IMR-90 (cell line): ENCODE measurements around the gene MSMP. TPM values are rescaled to one million over a fixed set of nuclear protein-coding genes. Genes with fewer than 3 reads are reported as not detected.
A peak's percentile ranks its signal among the peaks of the same experiment; 100 is the strongest.

Source experiments
- ATAC-seq: fragments of 200-7000 bp; cut with Tn5 transposase; 2 replicates; pipeline ENCODE4 v1.9.1; 2020; ENCODE audit warnings: low read depth, mild to moderate bottlenecking, moderate library complexity
- BruUV-seq: library from RNA; stranded (reverse); fragments of 400-500 nt; replicated peaks from 2 replicates; lab custom pipeline; 2021; lab: Mats Ljungman, UMichigan
- CTCF ChIA-PET: fragments of 300-600 bp; formaldehyde crosslinking; extraction: SDS; loops from one replicate; lab custom pipeline; 2021; ENCODE audit warnings: antibody characterized with exemption; lab: Yijun Ruan, JAX
- POLR2A ChIA-PET: fragments of 300-600 bp; sonication (Branson Sonifier 250); formaldehyde crosslinking; loops from one replicate; lab custom pipeline; 2022; ENCODE audit warnings: antibody characterized with exemption; ENCODE audit not compliant: unreplicated experiment; lab: Charles Lee
- DNase-seq: peaks from one replicate; pipeline ENCODE4 v3.0.0; 2013
- H2AFZ ChIP-seq: replicated peaks from 2 replicates; pipeline ENCODE3; 2013; ENCODE audit warnings: low read length, mild to moderate bottlenecking; ENCODE audit not compliant: poor library complexity
- H2AK5ac ChIP-seq: 2 replicates; pipeline ENCODE4 v1.6.1; 2013; ENCODE audit warnings: low read depth, low read length, inconsistent platforms
- H2AK9ac ChIP-seq: replicated peaks from 2 replicates; pipeline ENCODE3; 2013; ENCODE audit warnings: mild to moderate bottlenecking, low read depth, low read length, moderate library complexity; ENCODE audit not compliant: poor library complexity
- H2BK120ac ChIP-seq: 2 replicates; pipeline ENCODE4 v1.6.1; 2013; ENCODE audit warnings: low read depth, low read length, inconsistent platforms
- H2BK15ac ChIP-seq: 3 replicates; pipeline ENCODE4 v1.6.1; 2013; ENCODE audit warnings: low read depth, low read length, inconsistent platforms
- H2BK20ac ChIP-seq: 2 replicates; pipeline ENCODE4 v1.6.1; 2013; ENCODE audit warnings: low read depth, mild to moderate bottlenecking, inconsistent platforms, low read length, moderate library complexity
- H2BK5ac ChIP-seq: 2 replicates; pipeline ENCODE4 v1.6.1; 2013; ENCODE audit warnings: mild to moderate bottlenecking, low read depth, low read length, inconsistent platforms; ENCODE audit not compliant: poor library complexity, severe bottlenecking
- H3K14ac ChIP-seq: replicated peaks from 2 replicates; pipeline ENCODE4 v1.6.1; 2013; ENCODE audit warnings: low read depth, low read length, inconsistent platforms
- H3K18ac ChIP-seq: 2 replicates; pipeline ENCODE4 v1.6.1; 2013; ENCODE audit warnings: low read depth, low read length, control low read depth
- H3K23ac ChIP-seq: 2 replicates; pipeline ENCODE4 v1.6.1; 2013; ENCODE audit warnings: low read depth, low read length, inconsistent platforms
- H3K27ac ChIP-seq: 2 replicates; pipeline ENCODE4 v1.5.1; 2013; ENCODE audit warnings: mild to moderate bottlenecking, control low read depth, low read length; ENCODE audit not compliant: insufficient read depth
- H3K27me3 ChIP-seq: 2 replicates; pipeline ENCODE4 v1.6.1; 2013; ENCODE audit warnings: low read length; ENCODE audit not compliant: control insufficient read depth, insufficient read depth
- H3K36me3 ChIP-seq: 2 replicates; pipeline ENCODE4 v1.6.1; 2013; ENCODE audit warnings: low read length, mixed read lengths; ENCODE audit not compliant: control insufficient read depth, insufficient read depth
- H3K4ac ChIP-seq: 2 replicates; pipeline ENCODE4 v1.6.1; 2013; ENCODE audit warnings: low read depth, low read length, inconsistent platforms
- H3K4me1 ChIP-seq: 2 replicates; pipeline ENCODE4 v1.6.1; 2013; ENCODE audit warnings: low read length, mixed read lengths; ENCODE audit not compliant: control insufficient read depth, insufficient read depth
- H3K4me2 ChIP-seq: 2 replicates; pipeline ENCODE4 v1.6.1; 2013; ENCODE audit warnings: low read depth, mild to moderate bottlenecking, control low read depth, low read length, moderate library complexity
- H3K4me3 ChIP-seq: 2 replicates; pipeline ENCODE4 v1.5.1; 2013; ENCODE audit warnings: low read depth, mild to moderate bottlenecking, control low read depth, low read length, moderate library complexity; ENCODE audit not compliant: insufficient read depth
- H3K56ac ChIP-seq: 2 replicates; pipeline ENCODE4 v1.6.1; 2013; ENCODE audit warnings: low read length, inconsistent platforms; ENCODE audit not compliant: insufficient read depth; ENCODE audit errors: extremely low read depth
- H3K79me1 ChIP-seq, 2 experiments: 2 replicates each; pipeline ENCODE4 v1.6.1; 2013; ENCODE audit warnings: low read length in 2 of 2, inconsistent platforms in 1 of 2, low read depth in 1 of 2
- H3K9ac ChIP-seq: 2 replicates; pipeline ENCODE4 v1.6.1; 2013; ENCODE audit warnings: low read depth, low read length, control low read depth
- H3K9me1 ChIP-seq: 2 replicates; pipeline ENCODE4 v1.6.1; 2013; ENCODE audit warnings: low read length, inconsistent platforms; ENCODE audit not compliant: insufficient read depth
- H3K9me3 ChIP-seq: 2 replicates; pipeline ENCODE4 v1.6.1; 2013; ENCODE audit warnings: low read length; ENCODE audit not compliant: control insufficient read depth, insufficient read depth
- H4K20me1 ChIP-seq: 2 replicates; pipeline ENCODE4 v1.6.1; 2013; ENCODE audit warnings: low read length, inconsistent platforms; ENCODE audit not compliant: insufficient read depth
- H4K5ac ChIP-seq: 2 replicates; pipeline ENCODE4 v1.6.1; 2013; ENCODE audit warnings: mild to moderate bottlenecking, low read depth, low read length, control low read depth
- H4K8ac ChIP-seq, 2 experiments: 2 replicates each; pipeline ENCODE4 v1.6.1; 2013; ENCODE audit warnings: low read depth in 2 of 2, low read length in 2 of 2, control low read depth in 1 of 2, inconsistent platforms in 1 of 2
- H4K91ac ChIP-seq: 2 replicates; pipeline ENCODE4 v1.6.1; 2013; ENCODE audit warnings: low read depth, low read length, inconsistent platforms; ENCODE audit not compliant: insufficient read depth
- BHLHE40 ChIP-seq: fragments of 150-350 bp; IDR thresholded peaks from 2 replicates; pipeline ENCODE4 v1.6.1; 2016; ENCODE audit warnings: mild to moderate bottlenecking, low read depth, low read length
- MAFK ChIP-seq: IDR thresholded peaks from 2 replicates; pipeline ENCODE4 v1.6.1; 2012; ENCODE audit warnings: low read depth, low read length, improper control_type of control experiment
- MAZ ChIP-seq: IDR thresholded peaks from 2 replicates; pipeline ENCODE4 v1.6.1; 2012; ENCODE audit warnings: low read depth, mild to moderate bottlenecking, low read length, improper control_type of control experiment, moderate library complexity, borderline replicate concordance
- RCOR1 ChIP-seq: IDR thresholded peaks from 2 replicates; pipeline ENCODE4 v1.6.1; 2012; ENCODE audit warnings: mild to moderate bottlenecking, low read length, improper control_type of control experiment; ENCODE audit not compliant: insufficient replicate concordance
- RFX5 ChIP-seq: IDR thresholded peaks from 2 replicates; pipeline ENCODE4 v1.8.0; 2012; ENCODE audit warnings: low read depth, mild to moderate bottlenecking, low read length, moderate library complexity
- USF2 ChIP-seq: fragments of 150-350 bp; IDR thresholded peaks from 2 replicates; pipeline ENCODE4 v1.6.1; 2017; ENCODE audit warnings: mild to moderate bottlenecking, antibody characterized with exemption, low read length, low read depth
- WGBS, 2 experiments: methylation state at CpG; one replicate each; pipeline versions ENCODE4 v1.1.5 to v1.1.7; 2013; ENCODE audit warnings: missing lambda C conversion rate in 2 of 2; ENCODE audit not compliant: insufficient read length in 1 of 2; ENCODE audit errors: extremely low coverage in 2 of 2; 5-methylcytosine and 5-hydroxymethylcytosine counted together
- dilution Hi-C: fragments of 300-500 bp; cut with HindIII; formaldehyde crosslinking; loops from one replicate; pipeline ENCODE4 v1.14.3; 2018; ENCODE audit warnings: low sequenced_read_pairs; ENCODE audit not compliant: unreplicated experiment
- in situ Hi-C: fragments of 300-500 bp; cut with MboI; formaldehyde crosslinking; loops from 3 replicates; pipeline ENCODE4 v1.14.3; 2019; ENCODE audit warnings: low sequenced_read_pairs, inconsistent platforms, mixed read lengths
- intact Hi-C: fragments of 100-400 bp; cut with micrococcal nuclease; formaldehyde crosslinking; loops from 2 replicates; pipeline ENCODE4 v1.10.0; 2022
- polyA plus RNA-seq, 3 experiments: library from polyadenylated mRNA; depleted of rRNA; stranded (reverse); fragments of >200 nt; gene quantifications; 2 replicates each; pipeline ENCODE4 v1.2.3, GENCODE V29; 2012; ENCODE audit warnings: low replicate concordance in 1 of 3
- total RNA-seq: library from RNA; depleted of rRNA; stranded (reverse); fragments of >200 nt; gene quantifications from 2 replicates; pipeline ENCODE4 v1.2.3, GENCODE V29; 2012

The MSMP gene
- total and polyA plus RNA-seq, 2 of the 4 experiments (the other 2 are of a cell fraction), result not detected

- Histone ChIP-seq H3K27me3 (no peaks in the 10 kb centered on the region), H3K9me1 (peaks cover 3% of the 10 kb centered on the region; the same call in 1 of the 2 replicates), H3K36me3 (peaks cover 35% of the 10 kb centered on the region), H2BK15ac (no peak overlapping the region), H2AK5ac (no peak overlapping the region), H3K9ac (no peak overlapping the region), H3K27ac (no peak overlapping the region), H3K18ac (no peak overlapping the region), H3K79me1 (peaks cover 19 to 78% of the 10 kb centered on the region in 2 experiments), H4K91ac (no peak overlapping the region), H2AK9ac (no peak overlapping the region), H3K4me1 (peaks cover 8% of the 10 kb centered on the region), H2BK20ac (no peak overlapping the region), H3K4me3 (no peak overlapping the region), H3K9me3 (no peaks in the 10 kb centered on the region), H2BK120ac (no peak overlapping the region), H4K20me1 (peaks cover 32% of the 10 kb centered on the region), H4K8ac (no peak overlapping the region), H2AFZ (no peak overlapping the region), H3K4ac (no peak overlapping the region), H3K4me2 (no peak overlapping the region), H4K5ac (no peak overlapping the region), H3K23ac (no peak overlapping the region), H3K56ac (no peak overlapping the region), H3K14ac (no peak overlapping the region), H2BK5ac (no peak overlapping the region)
- TF ChIP-seq MAFK (peak; percentile 2; the same call in 1 of the 2 replicates), MAZ (no peak), RCOR1 (no peak), RFX5 (no peak), USF2 (no peak), BHLHE40 (no peak)
- peak; percentile 31 for DNase-seq
- in situ Hi-C loops, result no loop called here
- BruUV-seq, result no TSS peak
- dilution Hi-C loops, result no loop called here
- POLR2A ChIA-PET, result no interaction called here
- WGBS, 2 experiments, result no CpG with 5 or more reads among the region's 3 CpGs
- intact Hi-C loops, result no loop called here
- CTCF ChIA-PET, result interaction anchor here (0.6 to 1.2 kb wide), 4 partner anchors 13 to 719 kb away, joined by 3 to 4 read pairs (median 4); no protein-coding TSS in a partner anchor
- ATAC-seq, result no peak
These were observed 20.0 kb downstream of the MSMP start for GRCh38 chr9:35734096-35734495.
